ENCODE measurements around the gene MRTFA. TPM values are rescaled to one million over a fixed set of nuclear protein-coding genes. Genes with fewer than 3 reads are reported as not detected.
A peak's percentile ranks its signal among the peaks of the same experiment; 100 is the strongest.

Gene MRTFA
- total and polyA plus RNA-seq, 4 donors: 7.5 to 22.0 (median 9.6) TPM

- Histone ChIP-seq H3K4me1 (ENCODE audit: control insufficient read depth in 4 of 4, insufficient read depth in 4 of 4, low read length in 3 of 4) (peaks cover 0 to 13% (median 5%) of the 10 kb centered on the region in 4 donors), H3K36me3 (ENCODE audit: control insufficient read depth in 4 of 4, insufficient read depth in 3 of 4, low read depth in 1 of 4, low read length in 3 of 4) (no peaks in the 10 kb centered on the region), H3K27me3 (ENCODE audit: control insufficient read depth in 4 of 4, insufficient read depth in 4 of 4, low read length in 3 of 4) (no peaks in the 10 kb centered on the region), H3K9ac (ENCODE audit: low read depth in 1 of 2, low read length in 2 of 2) (no peak overlapping the region), H3K4me3 (ENCODE audit: low read depth in 1 of 3, low read length in 3 of 3) (no peak overlapping the region), H3K9me3 (ENCODE audit: control insufficient read depth in 4 of 4, low read length in 3 of 4) (no peaks in the 10 kb centered on the region), H3K27ac (ENCODE audit: low read depth in 1 of 2, low read length in 2 of 2) (peak overlapping the region in 1 of 2 donors; percentile 16)
- 75% methylated on average over 3 of the region's 3 CpGs for WGBS
- DNase-seq (ENCODE audit: low spot score): no peak
- TF ChIP-seq JUND (IDR thresholded peaks at IDR 0.05) (no peak), FOXA1 (IDR thresholded peaks at IDR 0.05) (no peak), TAF1 (conservative IDR thresholded peaks at IDR 0.05) (no peak), ZBTB33 (IDR thresholded peaks at IDR 0.05) (no peak), GABPA (IDR thresholded peaks at IDR 0.05 in 1 of 2, conservative IDR thresholded peaks at IDR 0.05 in 1 of 2) (no peak), EGR1 (IDR thresholded peaks at IDR 0.05; ENCODE audit: low read depth in 2 of 2) (no peak), ATF3 (IDR thresholded peaks at IDR 0.05) (no peak), FOXA2 (IDR thresholded peaks at IDR 0.05) (no peak), YY1 (IDR thresholded peaks at IDR 0.05) (no peak), HNF4A (conservative IDR thresholded peaks at IDR 0.05) (no peak)
- TF ChIP-seq, protein P1, sequence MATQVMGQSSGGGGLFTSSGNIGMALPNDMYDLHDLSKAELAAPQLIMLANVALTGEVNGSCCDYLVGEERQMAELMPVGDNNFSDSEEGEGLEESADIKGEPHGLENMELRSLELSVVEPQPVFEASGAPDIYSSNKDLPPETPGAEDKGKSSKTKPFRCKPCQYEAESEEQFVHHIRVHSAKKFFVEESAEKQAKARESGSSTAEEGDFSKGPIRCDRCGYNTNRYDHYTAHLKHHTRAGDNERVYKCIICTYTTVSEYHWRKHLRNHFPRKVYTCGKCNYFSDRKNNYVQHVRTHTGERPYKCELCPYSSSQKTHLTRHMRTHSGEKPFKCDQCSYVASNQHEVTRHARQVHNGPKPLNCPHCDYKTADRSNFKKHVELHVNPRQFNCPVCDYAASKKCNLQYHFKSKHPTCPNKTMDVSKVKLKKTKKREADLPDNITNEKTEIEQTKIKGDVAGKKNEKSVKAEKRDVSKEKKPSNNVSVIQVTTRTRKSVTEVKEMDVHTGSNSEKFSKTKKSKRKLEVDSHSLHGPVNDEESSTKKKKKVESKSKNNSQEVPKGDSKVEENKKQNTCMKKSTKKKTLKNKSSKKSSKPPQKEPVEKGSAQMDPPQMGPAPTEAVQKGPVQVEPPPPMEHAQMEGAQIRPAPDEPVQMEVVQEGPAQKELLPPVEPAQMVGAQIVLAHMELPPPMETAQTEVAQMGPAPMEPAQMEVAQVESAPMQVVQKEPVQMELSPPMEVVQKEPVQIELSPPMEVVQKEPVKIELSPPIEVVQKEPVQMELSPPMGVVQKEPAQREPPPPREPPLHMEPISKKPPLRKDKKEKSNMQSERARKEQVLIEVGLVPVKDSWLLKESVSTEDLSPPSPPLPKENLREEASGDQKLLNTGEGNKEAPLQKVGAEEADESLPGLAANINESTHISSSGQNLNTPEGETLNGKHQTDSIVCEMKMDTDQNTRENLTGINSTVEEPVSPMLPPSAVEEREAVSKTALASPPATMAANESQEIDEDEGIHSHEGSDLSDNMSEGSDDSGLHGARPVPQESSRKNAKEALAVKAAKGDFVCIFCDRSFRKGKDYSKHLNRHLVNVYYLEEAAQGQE (IDR thresholded peaks at IDR 0.05): no peak
Measured at GRCh38 chr22:40519948-40520331, 116.6 kb downstream of the MRTFA start.

DNA sequence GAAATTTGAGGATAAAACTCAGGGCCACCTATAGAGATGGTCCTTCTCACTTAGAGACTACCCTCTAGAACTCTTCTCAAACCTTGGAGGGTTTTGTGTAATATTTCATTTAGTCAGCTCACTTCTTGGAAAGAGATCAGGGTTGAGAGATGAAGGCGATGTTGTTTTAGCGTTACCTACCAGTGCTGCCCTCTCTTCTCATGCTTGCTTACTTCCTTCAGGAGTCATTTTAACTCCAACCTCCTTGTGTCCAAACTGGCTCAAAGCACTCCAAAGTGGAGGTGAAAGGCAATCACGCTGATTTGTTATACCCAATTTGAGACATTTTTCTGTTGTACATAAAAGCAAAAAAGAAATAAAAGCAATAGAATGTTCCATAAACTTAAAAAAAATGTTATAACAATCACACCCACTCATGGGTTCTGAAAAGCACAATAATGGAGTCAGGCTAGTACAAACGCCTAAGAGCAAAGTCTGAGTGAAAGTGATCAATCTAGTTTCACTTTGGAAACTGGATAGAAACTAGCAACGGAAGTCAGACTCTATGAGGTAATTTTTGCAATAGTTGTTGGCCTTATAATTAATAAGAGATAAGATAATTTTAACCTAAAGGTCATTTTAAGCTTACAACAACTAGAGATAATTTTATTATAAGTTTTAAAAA, 117.1 kb downstream of the MRTFA start:
- Histone ChIP-seq H3K27ac (ENCODE audit: low read depth in 1 of 2, low read length in 2 of 2) (peak overlapping the region; percentile 45 to 55), H3K9ac (ENCODE audit: low read depth in 1 of 2, low read length in 2 of 2) (no peak overlapping the region), H3K4me1 (ENCODE audit: control insufficient read depth in 4 of 4, insufficient read depth in 4 of 4, low read length in 3 of 4) (peaks cover 0 to 9% (median 5%) of the 10 kb centered on the region in 4 donors), H3K9me3 (ENCODE audit: control insufficient read depth in 4 of 4, low read length in 3 of 4) (no peaks in the 10 kb centered on the region), H3K27me3 (ENCODE audit: control insufficient read depth in 4 of 4, insufficient read depth in 4 of 4, low read length in 3 of 4) (no peaks in the 10 kb centered on the region), H3K4me3 (ENCODE audit: low read depth in 1 of 3, low read length in 3 of 3) (no peak overlapping the region), H3K36me3 (ENCODE audit: control insufficient read depth in 4 of 4, insufficient read depth in 3 of 4, low read depth in 1 of 4, low read length in 3 of 4) (no peaks in the 10 kb centered on the region)
- no peak for DNase-seq (ENCODE audit: low spot score)
- WGBS: 51% methylated on average over 5 of the region's 5 CpGs
- no peak for TF ChIP-seq NR2F2 (IDR thresholded peaks at IDR 0.05)
- TF ChIP-seq FOXA2 (IDR thresholded peaks at IDR 0.05): no peak
- peak; percentile 87 for TF ChIP-seq HNF4G (IDR thresholded peaks at IDR 0.05)
- TF ChIP-seq ZBTB33 (IDR thresholded peaks at IDR 0.05): no peak
- peak; percentile 97 for TF ChIP-seq SP1 (IDR thresholded peaks at IDR 0.05)
- TF ChIP-seq, protein P2, sequence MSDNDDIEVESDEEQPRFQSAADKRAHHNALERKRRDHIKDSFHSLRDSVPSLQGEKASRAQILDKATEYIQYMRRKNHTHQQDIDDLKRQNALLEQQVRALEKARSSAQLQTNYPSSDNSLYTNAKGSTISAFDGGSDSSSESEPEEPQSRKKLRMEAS (IDR thresholded peaks at IDR 0.05): no peak
- peak; percentile 90 to 95 for TF ChIP-seq HNF4A (conservative IDR thresholded peaks at IDR 0.05)
- TF ChIP-seq ATF3 (IDR thresholded peaks at IDR 0.05): no peak
- TF ChIP-seq RAD21 (IDR thresholded peaks at IDR 0.05): peak; percentile 7 to 9
- peak in 1 of 2 donors; percentile 44 for TF ChIP-seq EGR1 (IDR thresholded peaks at IDR 0.05; ENCODE audit: low read depth in 2 of 2)
- TF ChIP-seq JUND (IDR thresholded peaks at IDR 0.05): peak in 1 of 2 donors; percentile 59
- no peak for TF ChIP-seq GABPA (IDR thresholded peaks at IDR 0.05 in 1 of 2, conservative IDR thresholded peaks at IDR 0.05 in 1 of 2)
- TF ChIP-seq, protein P1 (IDR thresholded peaks at IDR 0.05): peak; percentile 80
